ENCODE results near the gene LRFN2.

LRFN2 gene

GRCh38 chr6:40400738-40401137 is 186.4 kb downstream of the LRFN2 start:
- ChIA-PET CTCF (interaction anchor here (0.7 kb wide), 1 partner anchor 35 kb away, joined by 6 read pairs; no protein-coding TSS in a partner anchor), POLR2A (no interaction called here)
- DNase-seq (ENCODE audit: extremely low spot score) = no peak
- TF ChIP-seq ELF4 (IDR thresholded peaks at IDR 0.05) = no peak
- TF ChIP-seq FOXA1 (IDR thresholded peaks at IDR 0.05) = no peak

- no peak for TF ChIP-seq ELF4 (IDR thresholded peaks at IDR 0.05)
- no peak for TF ChIP-seq LEF1 (IDR thresholded peaks at IDR 0.05; ENCODE audit: borderline replicate concordance)
- TF ChIP-seq ZNF384 (IDR thresholded peaks at IDR 0.05) = no peak
- TF ChIP-seq FOXM1 (IDR thresholded peaks at IDR 0.05; ENCODE audit: borderline replicate concordance) = no peak
- no peak for TF ChIP-seq SUZ12 (IDR thresholded peaks at IDR 0.05)
- no peak for TF ChIP-seq ARNT (IDR thresholded peaks at IDR 0.05)
- TF ChIP-seq NFRKB (IDR thresholded peaks at IDR 0.05) = no peak
- no peak for TF ChIP-seq L3MBTL2 (conservative IDR thresholded peaks at IDR 0.05)
- no peak for TF ChIP-seq CTBP1 (IDR thresholded peaks at IDR 0.05; ENCODE audit: borderline replicate concordance)
- no peak for TF ChIP-seq TARDBP (IDR thresholded peaks at IDR 0.05)
- TF ChIP-seq SP1 (IDR thresholded peaks at IDR 0.05) = no peak
- no peak for TF ChIP-seq FOXK2 (IDR thresholded peaks at IDR 0.05)
- TF ChIP-seq BHLHE40 (IDR thresholded peaks at IDR 0.05; ENCODE audit: borderline replicate concordance) = no peak
- TF ChIP-seq HDGF (IDR thresholded peaks at IDR 0.05; ENCODE audit: borderline replicate concordance) = no peak
- no peak for DNase-seq (ENCODE audit: extremely low spot score)
- ChIA-PET CTCF (interaction anchor here (0.7 kb wide), 1 partner anchor 35 kb away, joined by 6 read pairs; no protein-coding TSS in a partner anchor), POLR2A (no interaction called here)
Observed at GRCh38 chr6:40399888-40400457, 187.2 kb downstream of the LRFN2 start.

- POLR2A ChIA-PET = no interaction called here
- CTCF ChIA-PET = interaction anchor here (0.6 kb wide), 1 partner anchor 822 kb away, joined by 4 read pairs; no protein-coding TSS in a partner anchor
- no peak for DNase-seq (ENCODE audit: extremely low spot score)
- TF ChIP-seq LEF1 (IDR thresholded peaks at IDR 0.05; ENCODE audit: borderline replicate concordance) (no peak), SP1 (IDR thresholded peaks at IDR 0.05) (no peak), FOXK2 (IDR thresholded peaks at IDR 0.05) (no peak), ELF4 (IDR thresholded peaks at IDR 0.05) (no peak), NFRKB (IDR thresholded peaks at IDR 0.05) (no peak), ARNT (IDR thresholded peaks at IDR 0.05) (no peak), ZNF384 (IDR thresholded peaks at IDR 0.05) (no peak), FOXA1 (IDR thresholded peaks at IDR 0.05) (no peak), FOXM1 (IDR thresholded peaks at IDR 0.05; ENCODE audit: borderline replicate concordance) (no peak), SUZ12 (IDR thresholded peaks at IDR 0.05) (no peak)
- TF ChIP-seq, protein P1, sequence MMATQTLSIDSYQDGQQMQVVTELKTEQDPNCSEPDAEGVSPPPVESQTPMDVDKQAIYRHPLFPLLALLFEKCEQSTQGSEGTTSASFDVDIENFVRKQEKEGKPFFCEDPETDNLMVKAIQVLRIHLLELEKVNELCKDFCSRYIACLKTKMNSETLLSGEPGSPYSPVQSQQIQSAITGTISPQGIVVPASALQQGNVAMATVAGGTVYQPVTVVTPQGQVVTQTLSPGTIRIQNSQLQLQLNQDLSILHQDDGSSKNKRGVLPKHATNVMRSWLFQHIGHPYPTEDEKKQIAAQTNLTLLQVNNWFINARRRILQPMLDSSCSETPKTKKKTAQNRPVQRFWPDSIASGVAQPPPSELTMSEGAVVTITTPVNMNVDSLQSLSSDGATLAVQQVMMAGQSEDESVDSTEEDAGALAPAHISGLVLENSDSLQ (IDR thresholded peaks at IDR 0.05) = no peak
Observed at GRCh38 chr6:40398810-40399477, 188.2 kb downstream of the LRFN2 start.

DNA sequence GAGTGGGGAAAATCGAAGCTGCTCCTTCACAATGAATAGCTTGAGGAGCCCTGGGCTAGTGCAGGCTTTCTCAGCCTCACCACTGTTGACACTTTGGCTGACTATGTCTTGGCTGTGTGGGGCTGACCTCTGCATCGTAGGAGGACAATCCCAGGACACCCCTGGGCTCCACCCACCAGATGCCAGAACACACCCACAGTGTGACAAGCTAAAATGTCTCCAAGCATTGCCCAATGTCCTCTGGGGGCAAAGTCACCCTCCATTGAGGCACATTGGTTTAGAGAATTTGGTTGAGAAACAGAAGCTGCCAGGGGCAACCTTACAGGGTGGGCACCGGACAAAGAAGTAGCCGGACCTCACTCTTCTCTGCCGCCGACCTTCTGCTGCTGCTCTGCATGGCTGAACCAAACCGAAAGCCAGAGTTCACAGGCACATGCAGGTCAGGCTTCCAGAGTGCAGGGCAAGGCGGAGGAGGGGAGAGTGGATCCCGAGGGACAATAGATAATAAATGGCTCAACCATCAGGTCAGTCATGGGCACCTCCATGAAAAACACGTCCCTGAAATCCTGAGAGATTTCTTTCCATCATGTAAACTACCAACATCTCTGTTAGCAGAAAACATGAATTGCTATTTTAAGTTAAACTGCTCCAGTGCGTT is 189.0 kb downstream of the LRFN2 start:
- TF ChIP-seq HDGF (IDR thresholded peaks at IDR 0.05; ENCODE audit: borderline replicate concordance) = no peak
- TF ChIP-seq L3MBTL2 (conservative IDR thresholded peaks at IDR 0.05) = no peak
- TF ChIP-seq ZNF384 (IDR thresholded peaks at IDR 0.05) = no peak
- no peak for TF ChIP-seq NFRKB (IDR thresholded peaks at IDR 0.05)
- no peak for TF ChIP-seq FOXK2 (IDR thresholded peaks at IDR 0.05)
- CTCF ChIA-PET = no interaction called here
- POLR2A ChIA-PET = no interaction called here
- no peak for DNase-seq (ENCODE audit: extremely low spot score)

GRCh38 chr6:40397287-40398033 is 189.7 kb downstream of the LRFN2 start:
- POLR2A ChIA-PET = no interaction called here
- DNase-seq (ENCODE audit: extremely low spot score) = no peak
- CTCF ChIA-PET = no interaction called here
- TF ChIP-seq NFRKB (IDR thresholded peaks at IDR 0.05) (no peak), ZNF384 (IDR thresholded peaks at IDR 0.05) (no peak), SUZ12 (IDR thresholded peaks at IDR 0.05) (no peak), SP1 (IDR thresholded peaks at IDR 0.05) (no peak), HDGF (IDR thresholded peaks at IDR 0.05; ENCODE audit: borderline replicate concordance) (no peak), TARDBP (IDR thresholded peaks at IDR 0.05) (no peak), ARNT (IDR thresholded peaks at IDR 0.05) (no peak), FOXM1 (IDR thresholded peaks at IDR 0.05; ENCODE audit: borderline replicate concordance) (no peak)

DNA sequence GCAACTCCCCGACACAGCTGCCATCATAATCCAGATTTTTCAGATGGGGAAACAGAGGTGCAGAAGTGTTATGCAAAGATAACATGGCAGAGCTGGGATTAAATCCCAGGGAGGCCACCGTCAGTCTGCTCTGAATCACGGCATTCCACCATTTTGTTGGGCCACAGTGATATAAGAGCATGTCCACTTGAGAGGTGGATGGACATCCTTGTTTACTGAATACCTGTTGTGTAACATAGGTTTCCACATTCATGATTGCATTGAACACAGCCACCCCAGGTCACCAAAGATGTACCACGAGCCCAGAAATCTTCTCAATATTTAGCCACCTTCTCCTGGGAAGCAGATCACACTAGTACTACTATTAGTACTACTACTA is 191.5 kb downstream of the LRFN2 start:
- CTCF ChIA-PET = no interaction called here
- no peak for TF ChIP-seq NFRKB (IDR thresholded peaks at IDR 0.05)
- no peak for TF ChIP-seq HDGF (IDR thresholded peaks at IDR 0.05; ENCODE audit: borderline replicate concordance)
- TF ChIP-seq ZNF384 (IDR thresholded peaks at IDR 0.05) = no peak
- TF ChIP-seq FOXK2 (IDR thresholded peaks at IDR 0.05) = no peak
- no peak for TF ChIP-seq FOXM1 (IDR thresholded peaks at IDR 0.05; ENCODE audit: borderline replicate concordance)
- TF ChIP-seq, protein P1 (IDR thresholded peaks at IDR 0.05) = no peak
- TF ChIP-seq CTBP1 (IDR thresholded peaks at IDR 0.05; ENCODE audit: borderline replicate concordance) = no peak
- no peak for TF ChIP-seq BHLHE40 (IDR thresholded peaks at IDR 0.05; ENCODE audit: borderline replicate concordance)
- no peak for TF ChIP-seq ARNT (IDR thresholded peaks at IDR 0.05)
- no peak for TF ChIP-seq L3MBTL2 (conservative IDR thresholded peaks at IDR 0.05)
- no peak for TF ChIP-seq SP1 (IDR thresholded peaks at IDR 0.05)
- TF ChIP-seq LEF1 (IDR thresholded peaks at IDR 0.05; ENCODE audit: borderline replicate concordance) = no peak
- no peak for TF ChIP-seq FOXA1 (IDR thresholded peaks at IDR 0.05)
- DNase-seq (ENCODE audit: extremely low spot score) = no peak
- POLR2A ChIA-PET = no interaction called here
